ENCODE data around the gene MAPK4. TPM values are rescaled to one million over a fixed set of nuclear protein-coding genes. Genes with fewer than 3 reads are reported as not detected.
"Not testable (repeated sequence)": the region's sequence is repeated elsewhere in the genome, so short reads cannot be mapped to it uniquely, and the experiment has no call there.

Gene MAPK4
- total RNA-seq, 1 donor from 2014 or later = 3.1 TPM

GRCh38 chr18:50697509-50697908, 137.6 kb downstream of the MAPK4 start:
- Histone ChIP-seq H3K27me3 (ENCODE audit: control insufficient read depth, insufficient read depth, low read length) (no peaks in the 10 kb centered on the region), H3K36me3 (ENCODE audit: control insufficient read depth, insufficient read depth, low read length) (no peaks in the 10 kb centered on the region), H3K4me3 (ENCODE audit: low read depth, low read length) (no peak overlapping the region)
- DNase-seq (ENCODE audit: low read depth) = no peak
- no peak for TF ChIP-seq CTCF (IDR thresholded peaks at IDR 0.05; ENCODE audit: insufficient read depth, low read length, poor library complexity, severe bottlenecking)

GRCh38 chr18:50700245-50701165, 140.6 kb downstream of the MAPK4 start:
- Histone ChIP-seq H3K4me3 (ENCODE audit: low read depth, low read length) (no peak overlapping the region), H3K36me3 (ENCODE audit: control insufficient read depth, insufficient read depth, low read length) (no peaks in the 10 kb centered on the region), H3K27me3 (ENCODE audit: control insufficient read depth, insufficient read depth, low read length) (no peaks in the 10 kb centered on the region)
- DNase-seq (ENCODE audit: low read depth) = no peak
- no peak for TF ChIP-seq CTCF (IDR thresholded peaks at IDR 0.05; ENCODE audit: insufficient read depth, low read length, poor library complexity, severe bottlenecking)

- no peaks in the 10 kb centered on the region for H3K27me3 ChIP-seq (ENCODE audit: control insufficient read depth, insufficient read depth, low read length)
- no peak overlapping the region for H3K4me3 ChIP-seq (ENCODE audit: low read depth, low read length)
- no peak for DNase-seq (ENCODE audit: low read depth)
- no peak for TF ChIP-seq CTCF (IDR thresholded peaks at IDR 0.05; ENCODE audit: insufficient read depth, low read length, poor library complexity, severe bottlenecking)
- H3K36me3 ChIP-seq (ENCODE audit: control insufficient read depth, insufficient read depth, low read length) = no peaks in the 10 kb centered on the region
Measured at GRCh38 chr18:50704357-50704940, 144.6 kb downstream of the MAPK4 start.

GRCh38 chr18:50706199-50706598, 146.3 kb downstream of the MAPK4 start:
- H3K36me3 ChIP-seq (ENCODE audit: control insufficient read depth, insufficient read depth, low read length) = no peaks in the 10 kb centered on the region
- TF ChIP-seq CTCF (IDR thresholded peaks at IDR 0.05; ENCODE audit: insufficient read depth, low read length, poor library complexity, severe bottlenecking) = no peak
- DNase-seq (ENCODE audit: low read depth) = no peak
- no peaks in the 10 kb centered on the region for H3K27me3 ChIP-seq (ENCODE audit: control insufficient read depth, insufficient read depth, low read length)
- H3K4me3 ChIP-seq (ENCODE audit: low read depth, low read length) = no peak overlapping the region

- no peaks in the 10 kb centered on the region for H3K27me3 ChIP-seq (ENCODE audit: control insufficient read depth, insufficient read depth, low read length)
- H3K36me3 ChIP-seq (ENCODE audit: control insufficient read depth, insufficient read depth, low read length) = no peaks in the 10 kb centered on the region
- TF ChIP-seq CTCF (IDR thresholded peaks at IDR 0.05; ENCODE audit: insufficient read depth, low read length, poor library complexity, severe bottlenecking) = no peak
- H3K4me3 ChIP-seq (ENCODE audit: low read depth, low read length) = no peak overlapping the region
- DNase-seq (ENCODE audit: low read depth) = no peak
Measured at GRCh38 chr18:50706651-50707050, 146.8 kb downstream of the MAPK4 start.

GRCh38 chr18:50707297-50707696, 147.4 kb downstream of the MAPK4 start:
- not testable (repeated sequence) for H3K36me3 ChIP-seq (ENCODE audit: control insufficient read depth, insufficient read depth, low read length); H3K27me3 ChIP-seq (ENCODE audit: control insufficient read depth, insufficient read depth, low read length)

More at GRCh38 chr18:50707297-50707696, 147.4 kb downstream of the MAPK4 start:
- H3K4me3 ChIP-seq (ENCODE audit: low read depth, low read length); DNase-seq (ENCODE audit: low read depth): not testable (repeated sequence)
